Measurements from ENCODE around the gene ZNF518B.
"Not testable (repeated sequence)": the region's sequence is repeated elsewhere in the genome, so short reads cannot be mapped to it uniquely, and the experiment has no call there.

Gene ZNF518B

DNA sequence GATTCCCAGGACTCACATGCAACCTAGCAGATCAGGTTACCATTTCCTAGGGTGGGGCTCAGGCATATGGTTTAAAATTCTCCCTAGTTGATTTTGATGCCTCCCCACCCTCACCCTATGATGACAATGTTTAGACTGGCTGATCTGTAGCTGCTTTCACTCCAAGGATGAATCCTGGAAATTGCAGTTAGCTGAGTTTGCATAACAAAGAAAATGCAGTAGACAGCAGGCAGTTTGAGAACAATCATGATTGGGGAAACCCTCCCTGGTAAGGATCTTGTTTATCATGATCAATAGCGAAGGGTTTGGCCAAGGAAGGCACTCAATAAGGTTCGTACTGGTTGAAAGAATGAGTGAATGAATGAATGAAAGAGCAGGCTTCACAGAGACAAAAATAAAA, 2.1 kb downstream of the ZNF518B start:
- H3K4me3 ChIP-seq (ENCODE audit: low read depth in 1 of 2, low read length in 2 of 2), result no peak overlapping the region
- H3K9ac ChIP-seq (ENCODE audit: low read length), result no peak overlapping the region
- H3K9me3 ChIP-seq (ENCODE audit: low read length), result peaks cover 2% of the 10 kb centered on the region
- no peak overlapping the region for H3K27ac ChIP-seq (ENCODE audit: low read depth, low read length)
- H3K27me3 ChIP-seq (ENCODE audit: control insufficient read depth in 1 of 2, insufficient read depth in 2 of 2, low read length in 2 of 2), result peaks cover 0 to 2% of the 10 kb centered on the region in 2 donors
- peaks cover 12% of the 10 kb centered on the region for H3K4me1 ChIP-seq (ENCODE audit: insufficient read depth, low read length)
- H3K36me3 ChIP-seq (ENCODE audit: insufficient read depth, low read length), result peaks cover 12% of the 10 kb centered on the region

DNA sequence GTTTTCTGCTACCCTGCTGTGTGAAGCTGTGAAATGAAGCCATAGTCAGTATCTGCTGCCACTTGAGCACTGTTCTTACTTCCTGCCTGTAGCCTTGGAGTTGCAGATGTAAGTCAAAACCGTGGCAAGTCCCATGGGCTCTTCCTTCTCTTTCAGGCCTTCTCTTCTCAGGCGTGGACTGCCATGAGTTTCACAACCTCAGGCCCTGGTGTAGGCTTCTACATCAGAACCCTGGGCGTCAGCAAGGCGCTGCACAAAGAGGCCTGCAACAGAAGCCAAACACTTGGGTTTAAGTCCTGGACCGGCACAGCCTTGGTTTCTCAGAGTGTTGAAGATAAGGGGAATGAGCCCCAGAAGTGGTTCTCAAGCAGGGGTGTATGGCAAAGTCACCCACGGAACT, 2.5 kb downstream of the ZNF518B start:
- H3K27me3 ChIP-seq (ENCODE audit: control insufficient read depth in 1 of 2, insufficient read depth in 2 of 2, low read length in 2 of 2), result no peaks in the 10 kb centered on the region
- peaks cover 12% of the 10 kb centered on the region for H3K4me1 ChIP-seq (ENCODE audit: insufficient read depth, low read length)
- no peak overlapping the region for H3K4me3 ChIP-seq (ENCODE audit: low read depth in 1 of 2, low read length in 2 of 2)
- no peak overlapping the region for H3K27ac ChIP-seq (ENCODE audit: low read depth, low read length)
- H3K9me3 ChIP-seq (ENCODE audit: low read length), result peaks cover 4% of the 10 kb centered on the region
- peaks cover 16% of the 10 kb centered on the region for H3K36me3 ChIP-seq (ENCODE audit: insufficient read depth, low read length)
- H3K9ac ChIP-seq (ENCODE audit: low read length), result no peak overlapping the region

DNA sequence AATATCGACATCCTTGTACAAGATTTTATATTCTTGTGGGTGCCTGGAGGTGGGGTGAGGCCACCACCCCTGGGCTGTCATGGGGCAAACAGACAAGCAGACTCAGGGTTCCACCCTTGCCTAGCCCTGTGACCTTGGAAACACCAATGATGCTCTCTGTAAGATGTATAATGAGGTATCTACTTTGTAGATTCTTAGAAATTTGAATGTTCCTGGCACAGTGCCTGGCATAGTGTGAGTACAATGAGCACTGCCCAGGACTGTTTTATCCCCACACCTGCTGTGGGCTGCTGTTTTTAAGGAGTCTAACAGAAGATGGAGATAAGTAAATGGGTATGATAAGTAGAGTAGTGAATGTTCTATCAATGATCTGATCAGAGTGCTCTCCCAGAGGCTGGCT, 3.1 kb downstream of the ZNF518B start:
- Histone ChIP-seq H3K27ac (ENCODE audit: low read depth, low read length) (no peak overlapping the region), H3K9ac (ENCODE audit: low read length) (no peak overlapping the region), H3K36me3 (ENCODE audit: insufficient read depth, low read length) (peaks cover 18% of the 10 kb centered on the region), H3K9me3 (ENCODE audit: low read length) (peaks cover 4% of the 10 kb centered on the region), H3K4me3 (ENCODE audit: low read depth in 1 of 2, low read length in 2 of 2) (no peak overlapping the region), H3K27me3 (ENCODE audit: control insufficient read depth in 1 of 2, insufficient read depth in 2 of 2, low read length in 2 of 2) (no peaks in the 10 kb centered on the region), H3K4me1 (ENCODE audit: insufficient read depth, low read length) (peaks cover 12% of the 10 kb centered on the region)

DNA sequence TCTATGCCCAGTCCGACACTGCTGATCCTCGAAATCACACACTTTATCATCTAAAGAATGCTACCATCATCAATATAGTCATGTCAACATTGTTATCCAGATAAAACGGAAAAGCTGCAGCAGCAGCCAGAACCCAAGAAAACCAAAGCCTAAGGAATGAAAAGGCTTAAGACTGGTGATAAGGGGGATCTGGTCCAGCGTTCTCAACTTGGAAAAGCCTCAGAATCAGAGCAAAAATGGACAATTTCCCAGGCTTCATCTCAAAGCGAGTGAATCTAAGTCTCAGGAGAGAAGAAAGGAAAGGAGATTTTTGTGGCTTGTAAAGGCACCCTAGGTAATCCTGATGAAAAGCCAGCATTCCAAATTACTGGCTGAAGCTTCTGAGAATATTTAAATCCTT, 8.2 kb downstream of the ZNF518B start:
- H3K36me3 ChIP-seq (ENCODE audit: insufficient read depth, low read length), result peaks cover 32% of the 10 kb centered on the region
- H3K9me3 ChIP-seq (ENCODE audit: low read length), result peaks cover 32% of the 10 kb centered on the region
- no peaks in the 10 kb centered on the region for H3K27me3 ChIP-seq (ENCODE audit: control insufficient read depth in 1 of 2, insufficient read depth in 2 of 2, low read length in 2 of 2)
- no peak overlapping the region for H3K9ac ChIP-seq (ENCODE audit: low read length)
- no peak overlapping the region for H3K27ac ChIP-seq (ENCODE audit: low read depth, low read length)
- H3K4me3 ChIP-seq (ENCODE audit: low read depth in 1 of 2, low read length in 2 of 2), result no peak overlapping the region
- H3K4me1 ChIP-seq (ENCODE audit: insufficient read depth, low read length), result no peaks in the 10 kb centered on the region

DNA sequence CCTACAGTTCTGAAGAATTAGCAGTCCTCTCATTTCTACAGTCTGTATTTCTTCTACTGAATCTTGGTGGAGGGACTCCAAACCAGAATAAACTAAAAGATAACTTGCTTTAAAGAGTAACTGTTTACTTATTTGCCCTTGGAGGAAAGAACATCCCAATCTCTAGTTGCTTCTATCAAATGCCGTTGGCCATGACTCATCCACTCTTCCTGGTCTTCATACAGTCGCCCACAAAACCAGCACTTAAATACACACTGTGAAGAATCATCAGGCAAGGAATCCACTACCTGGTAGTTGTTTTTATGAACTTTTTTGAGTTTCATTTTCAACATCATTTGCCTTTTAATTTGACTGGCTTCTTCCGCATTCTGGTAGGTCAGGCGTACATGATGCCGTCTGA, 14.2 kb downstream of the ZNF518B start:
- H3K4me3 ChIP-seq (ENCODE audit: low read depth in 1 of 2, low read length in 2 of 2), result no peak overlapping the region
- H3K9me3 ChIP-seq (ENCODE audit: low read length), result peaks cover 21% of the 10 kb centered on the region
- H3K27me3 ChIP-seq (ENCODE audit: control insufficient read depth in 1 of 2, insufficient read depth in 2 of 2, low read length in 2 of 2), result no peaks in the 10 kb centered on the region
- H3K4me1 ChIP-seq (ENCODE audit: insufficient read depth, low read length), result no peaks in the 10 kb centered on the region
- no peak overlapping the region for H3K9ac ChIP-seq (ENCODE audit: low read length)
- H3K36me3 ChIP-seq (ENCODE audit: insufficient read depth, low read length), result peaks cover 21% of the 10 kb centered on the region
- H3K27ac ChIP-seq (ENCODE audit: low read depth, low read length), result no peak overlapping the region

DNA sequence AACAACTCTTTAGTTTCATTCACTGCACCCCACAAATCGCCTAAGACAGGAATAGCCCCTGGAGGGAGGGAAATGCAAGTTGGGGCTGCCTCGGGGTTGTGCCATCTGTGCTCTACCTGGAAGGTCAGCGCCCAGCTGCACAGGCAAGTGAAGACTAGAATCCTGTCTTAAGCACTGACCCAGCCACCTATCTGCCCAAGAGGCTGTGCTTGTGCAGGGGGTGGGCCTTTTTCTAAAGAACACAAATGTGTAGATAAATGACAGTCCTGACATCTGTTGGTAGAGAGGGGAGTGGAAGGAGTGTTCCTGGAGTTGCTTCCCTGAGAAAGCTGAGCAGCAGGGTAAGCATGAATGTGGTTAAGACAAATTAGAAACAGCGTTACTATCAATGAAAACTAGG, 15.7 kb downstream of the ZNF518B start:
- H3K27me3 ChIP-seq (ENCODE audit: control insufficient read depth in 1 of 2, insufficient read depth in 2 of 2, low read length in 2 of 2), result no peaks in the 10 kb centered on the region
- peaks cover 9% of the 10 kb centered on the region for H3K9me3 ChIP-seq (ENCODE audit: low read length)
- H3K4me3 ChIP-seq (ENCODE audit: low read depth in 1 of 2, low read length in 2 of 2), result no peak overlapping the region
- H3K9ac ChIP-seq (ENCODE audit: low read length), result no peak overlapping the region
- peaks cover 13% of the 10 kb centered on the region for H3K36me3 ChIP-seq (ENCODE audit: insufficient read depth, low read length)
- H3K27ac ChIP-seq (ENCODE audit: low read depth, low read length), result no peak overlapping the region
- H3K4me1 ChIP-seq (ENCODE audit: insufficient read depth, low read length), result no peaks in the 10 kb centered on the region

DNA sequence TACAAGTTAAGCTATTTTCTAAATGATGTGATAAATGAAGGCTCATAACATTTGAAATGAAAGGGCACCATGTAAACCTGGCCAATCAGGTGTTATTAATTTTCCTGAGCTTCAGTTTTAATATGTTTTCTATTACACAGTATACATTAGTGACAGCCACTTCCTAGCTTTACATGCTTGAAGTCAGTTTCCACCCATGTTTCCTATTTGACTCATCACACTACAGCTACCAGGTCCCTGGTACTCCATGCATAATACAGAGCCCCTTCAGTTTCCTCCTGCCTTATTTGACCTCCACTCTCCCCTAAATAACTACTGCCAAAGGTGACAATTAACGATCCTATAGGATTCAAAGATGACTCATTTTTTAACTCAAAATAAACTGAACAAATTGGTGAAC, 18.3 kb downstream of the ZNF518B start:
- Histone ChIP-seq H3K9ac (ENCODE audit: low read length) (no peak overlapping the region), H3K4me1 (ENCODE audit: insufficient read depth, low read length) (no peaks in the 10 kb centered on the region), H3K27ac (ENCODE audit: low read depth, low read length) (no peak overlapping the region), H3K27me3 (ENCODE audit: control insufficient read depth in 1 of 2, insufficient read depth in 2 of 2, low read length in 2 of 2) (no peaks in the 10 kb centered on the region), H3K4me3 (ENCODE audit: low read depth in 1 of 2, low read length in 2 of 2) (no peak overlapping the region), H3K9me3 (ENCODE audit: low read length) (no peaks in the 10 kb centered on the region), H3K36me3 (ENCODE audit: insufficient read depth, low read length) (no peaks in the 10 kb centered on the region)

DNA sequence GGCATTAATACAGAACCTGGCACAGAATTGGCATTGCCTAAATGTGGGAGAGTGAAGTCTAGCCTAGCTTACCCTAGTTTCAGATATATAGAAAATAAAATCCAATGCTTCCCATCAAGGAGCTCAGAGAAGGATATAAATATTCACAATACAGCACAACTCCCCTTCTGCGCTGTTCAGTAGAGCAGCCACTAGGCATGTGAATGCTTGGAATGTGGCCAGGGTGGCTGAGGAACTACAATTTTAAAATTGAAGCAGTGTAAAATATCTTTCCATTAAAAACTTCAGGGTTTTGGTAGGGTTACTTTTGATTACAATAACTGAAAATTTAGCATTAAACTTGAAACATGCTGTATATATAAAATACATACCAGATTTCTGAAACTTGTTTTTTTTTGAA, 19.5 kb downstream of the ZNF518B start:
- H3K27ac ChIP-seq (ENCODE audit: low read depth, low read length), result no peak overlapping the region
- H3K4me1 ChIP-seq (ENCODE audit: insufficient read depth, low read length), result no peaks in the 10 kb centered on the region
- no peaks in the 10 kb centered on the region for H3K9me3 ChIP-seq (ENCODE audit: low read length)
- H3K4me3 ChIP-seq (ENCODE audit: low read depth in 1 of 2, low read length in 2 of 2), result no peak overlapping the region
- H3K27me3 ChIP-seq (ENCODE audit: control insufficient read depth in 1 of 2, insufficient read depth in 2 of 2, low read length in 2 of 2), result no peaks in the 10 kb centered on the region
- no peak overlapping the region for H3K9ac ChIP-seq (ENCODE audit: low read length)
- no peaks in the 10 kb centered on the region for H3K36me3 ChIP-seq (ENCODE audit: insufficient read depth, low read length)

DNA sequence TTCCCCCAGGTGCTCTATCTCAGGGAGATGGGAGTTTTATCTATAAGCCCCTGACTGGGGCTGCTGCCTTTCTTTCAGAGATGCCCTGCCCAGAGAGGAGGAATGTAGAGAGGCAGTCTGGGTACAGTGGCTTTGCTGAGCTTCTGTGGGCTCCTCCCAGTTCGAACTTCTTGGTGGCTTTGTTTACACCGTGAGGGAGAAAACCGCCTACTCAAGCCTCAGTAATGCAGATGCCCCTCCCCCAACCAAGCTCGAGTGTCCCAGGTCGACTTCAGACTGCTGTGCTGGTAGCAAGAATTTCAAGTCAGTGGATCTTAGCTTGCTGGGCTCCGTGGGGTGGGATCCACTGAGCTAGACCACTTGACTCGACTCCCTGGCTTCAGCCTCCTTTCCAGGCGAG, 29.5 kb downstream of the ZNF518B start:
- not testable (repeated sequence) for H3K36me3 ChIP-seq (ENCODE audit: insufficient read depth, low read length); H3K9me3 ChIP-seq (ENCODE audit: low read length); H3K4me3 ChIP-seq (ENCODE audit: low read depth in 1 of 2, low read length in 2 of 2); H3K4me1 ChIP-seq (ENCODE audit: insufficient read depth, low read length); H3K27me3 ChIP-seq (ENCODE audit: control insufficient read depth in 1 of 2, insufficient read depth in 2 of 2, low read length in 2 of 2); H3K9ac ChIP-seq (ENCODE audit: low read length); H3K27ac ChIP-seq (ENCODE audit: low read depth, low read length)

DNA sequence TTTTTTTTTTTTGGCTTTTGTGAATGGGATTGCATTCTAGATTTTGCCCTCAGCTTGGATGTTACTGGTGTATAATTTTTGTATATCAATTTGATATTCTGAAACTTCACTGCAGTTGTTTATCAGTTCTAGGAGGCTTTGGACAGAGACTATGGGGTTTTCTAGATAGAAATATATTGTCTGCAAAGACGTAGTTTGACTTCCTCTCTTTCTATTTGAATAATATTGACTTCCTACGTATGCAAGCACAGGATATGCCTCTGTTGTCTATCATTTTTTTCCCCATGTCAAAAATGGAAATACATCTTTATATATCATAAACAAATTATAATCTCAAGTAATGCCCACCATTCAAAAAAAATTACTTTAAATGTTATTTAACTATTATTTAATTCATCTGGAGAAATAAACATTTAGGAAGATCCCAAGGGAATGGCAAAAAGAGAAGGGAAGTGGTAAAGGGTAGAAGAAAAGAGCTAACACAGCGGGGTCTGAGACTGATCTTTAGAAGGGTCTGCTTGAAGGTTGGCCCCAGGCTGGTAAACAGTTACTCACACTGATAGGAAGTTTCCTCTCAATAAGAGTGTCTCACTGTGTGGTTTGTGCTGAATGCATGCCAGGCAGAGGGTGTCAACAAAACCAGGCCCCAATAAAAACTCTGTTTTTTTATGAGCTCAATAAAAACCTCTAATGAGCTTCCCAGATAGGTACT, 35.7 kb downstream of the ZNF518B start:
- no peaks in the 10 kb centered on the region for H3K36me3 ChIP-seq (ENCODE audit: insufficient read depth, low read length)
- H3K9me3 ChIP-seq (ENCODE audit: low read length), result no peaks in the 10 kb centered on the region
- H3K4me1 ChIP-seq (ENCODE audit: insufficient read depth, low read length), result no peaks in the 10 kb centered on the region
- no peaks in the 10 kb centered on the region for H3K27me3 ChIP-seq (ENCODE audit: control insufficient read depth in 1 of 2, insufficient read depth in 2 of 2, low read length in 2 of 2)
- H3K27ac ChIP-seq (ENCODE audit: low read depth, low read length), result no peak overlapping the region
- no peak overlapping the region for H3K9ac ChIP-seq (ENCODE audit: low read length)
- no peak overlapping the region for H3K4me3 ChIP-seq (ENCODE audit: low read depth in 1 of 2, low read length in 2 of 2)

DNA sequence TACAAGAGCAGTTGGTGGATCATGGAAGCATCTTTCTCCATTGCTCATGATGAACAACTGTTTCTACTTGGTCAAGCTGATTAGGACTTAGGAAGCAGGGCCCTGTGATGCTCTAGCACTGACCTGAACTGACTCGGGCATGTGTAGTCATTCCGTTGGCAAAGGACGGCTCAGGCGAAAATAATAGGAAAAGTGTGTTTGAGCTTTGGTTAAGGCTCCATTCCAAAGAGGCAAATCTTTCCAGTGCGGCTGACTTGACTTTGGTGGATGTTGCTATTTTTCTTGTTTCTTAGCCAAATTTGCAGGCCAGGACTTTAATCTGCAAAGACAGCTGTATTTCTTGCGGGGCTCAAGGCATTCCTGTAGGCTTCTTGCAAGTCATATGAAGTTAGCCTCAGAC, 39.5 kb downstream of the ZNF518B start:
- H3K4me3 ChIP-seq (ENCODE audit: low read depth in 1 of 2, low read length in 2 of 2), result no peak overlapping the region
- no peaks in the 10 kb centered on the region for H3K27me3 ChIP-seq (ENCODE audit: control insufficient read depth in 1 of 2, insufficient read depth in 2 of 2, low read length in 2 of 2)
- no peaks in the 10 kb centered on the region for H3K36me3 ChIP-seq (ENCODE audit: insufficient read depth, low read length)
- H3K27ac ChIP-seq (ENCODE audit: low read depth, low read length), result no peak overlapping the region
- H3K9me3 ChIP-seq (ENCODE audit: low read length), result no peaks in the 10 kb centered on the region
- no peaks in the 10 kb centered on the region for H3K4me1 ChIP-seq (ENCODE audit: insufficient read depth, low read length)
- H3K9ac ChIP-seq (ENCODE audit: low read length), result no peak overlapping the region

DNA sequence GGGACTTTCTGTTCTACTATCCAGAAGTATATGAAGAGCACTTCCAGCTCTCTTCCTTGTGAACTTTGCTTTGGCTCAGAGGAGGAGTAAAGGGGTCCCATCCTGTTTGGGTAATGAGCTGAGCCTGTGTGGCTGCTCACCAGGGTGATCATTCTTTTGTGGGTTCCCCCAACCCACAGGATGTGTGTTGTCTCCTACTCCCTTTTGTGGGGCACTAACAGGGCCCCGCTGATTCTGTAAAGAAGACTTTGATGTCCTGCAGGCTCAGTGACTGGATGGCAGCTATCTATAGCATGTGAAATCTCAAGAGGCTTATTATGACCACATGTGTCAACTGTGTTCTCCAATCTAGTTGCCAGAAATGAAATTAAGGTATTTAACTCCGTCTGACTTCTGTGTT, 40.8 kb downstream of the ZNF518B start:
- H3K4me3 ChIP-seq (ENCODE audit: low read depth in 1 of 2, low read length in 2 of 2), result no peak overlapping the region
- no peaks in the 10 kb centered on the region for H3K27me3 ChIP-seq (ENCODE audit: control insufficient read depth in 1 of 2, insufficient read depth in 2 of 2, low read length in 2 of 2)
- no peaks in the 10 kb centered on the region for H3K36me3 ChIP-seq (ENCODE audit: insufficient read depth, low read length)
- no peaks in the 10 kb centered on the region for H3K4me1 ChIP-seq (ENCODE audit: insufficient read depth, low read length)
- no peak overlapping the region for H3K27ac ChIP-seq (ENCODE audit: low read depth, low read length)
- H3K9ac ChIP-seq (ENCODE audit: low read length), result no peak overlapping the region
- no peaks in the 10 kb centered on the region for H3K9me3 ChIP-seq (ENCODE audit: low read length)

Measured in muscle layer of colon (tissue), 2 donors.